LNCAP (cell line): ENCODE results near the gene CASK.

Experiments used
- CTCF ChIP-seq: fragments of 450-650 bp; IDR thresholded peaks from 2 replicates; pipeline ENCODE4 v1.5.1; 2017; ENCODE audit warnings: mild to moderate bottlenecking

The CASK gene

DNA sequence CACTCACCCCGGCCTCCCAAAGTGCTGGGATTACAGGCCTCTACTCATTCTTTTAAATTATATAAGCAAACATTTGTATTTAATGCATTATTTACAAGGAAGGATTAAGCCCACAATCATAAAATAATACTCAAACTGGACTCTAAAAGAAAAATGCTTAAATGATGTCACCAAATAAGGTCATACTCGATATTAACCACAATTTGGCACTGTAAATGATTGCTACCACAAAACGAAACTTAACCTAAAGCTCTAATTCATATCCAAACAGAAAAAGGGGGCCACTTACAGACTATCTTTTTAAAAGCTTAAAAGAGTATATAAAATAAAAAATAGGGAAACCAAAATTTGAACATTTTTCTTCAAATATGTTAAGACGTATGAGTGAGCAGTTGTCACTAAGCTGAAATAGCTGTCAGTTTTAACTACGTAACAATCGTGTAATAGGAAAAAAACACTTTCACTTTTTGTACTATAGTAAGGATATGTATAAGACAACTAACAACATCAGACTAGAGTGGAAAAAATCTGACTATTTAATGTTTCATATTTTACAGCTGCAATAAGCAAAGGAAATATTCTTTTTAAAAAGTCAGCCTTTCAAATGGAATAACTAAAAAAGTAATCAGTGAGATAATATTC is 342.8 kb downstream of the CASK start:
- no peak for TF ChIP-seq CTCF

GRCh38 chrX:41563876-41564275 is 359.5 kb downstream of the CASK start:
- TF ChIP-seq CTCF: no peak

- no peak for TF ChIP-seq CTCF
These were observed 362.3 kb downstream of the CASK start for GRCh38 chrX:41561045-41561444.

GRCh38 chrX:41559235-41560052 is 363.9 kb downstream of the CASK start:
- TF ChIP-seq CTCF: no peak

- peak; percentile 43; the same call in 1 of the 2 replicates for TF ChIP-seq CTCF
These were observed 364.8 kb downstream of the CASK start for GRCh38 chrX:41558531-41558930.

GRCh38 chrX:41556958-41557357 is 366.4 kb downstream of the CASK start:
- no peak for TF ChIP-seq CTCF

DNA sequence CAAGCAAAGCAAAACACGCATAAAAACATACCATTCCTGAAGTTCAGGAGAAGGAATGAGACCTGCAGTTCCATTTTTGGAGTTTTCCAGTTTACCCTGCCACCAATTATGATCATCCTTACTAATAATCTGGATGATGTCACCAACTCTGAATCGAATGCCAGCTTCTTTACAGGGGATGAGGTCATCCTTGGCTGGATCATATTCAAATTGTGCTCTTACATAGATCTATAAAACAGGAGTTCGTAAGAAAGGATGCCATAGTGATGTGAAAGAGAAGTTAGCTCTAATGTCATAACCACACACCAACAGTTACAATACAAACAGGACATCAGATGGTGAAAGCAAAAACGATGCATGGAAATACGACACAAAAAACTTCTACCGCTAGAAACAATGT is 369.7 kb downstream of the CASK start:
- no peak for TF ChIP-seq CTCF
